ENCODE results near the gene TUBB6. TPM values are rescaled to one million over a fixed set of nuclear protein-coding genes. Genes with fewer than 3 reads are reported as not detected.

The TUBB6 gene
- 10 to 100 TPM in 1 of 2 donors, 1 to 10 TPM in 1; 7.8 to 41.6 TPM for total RNA-seq

DNA sequence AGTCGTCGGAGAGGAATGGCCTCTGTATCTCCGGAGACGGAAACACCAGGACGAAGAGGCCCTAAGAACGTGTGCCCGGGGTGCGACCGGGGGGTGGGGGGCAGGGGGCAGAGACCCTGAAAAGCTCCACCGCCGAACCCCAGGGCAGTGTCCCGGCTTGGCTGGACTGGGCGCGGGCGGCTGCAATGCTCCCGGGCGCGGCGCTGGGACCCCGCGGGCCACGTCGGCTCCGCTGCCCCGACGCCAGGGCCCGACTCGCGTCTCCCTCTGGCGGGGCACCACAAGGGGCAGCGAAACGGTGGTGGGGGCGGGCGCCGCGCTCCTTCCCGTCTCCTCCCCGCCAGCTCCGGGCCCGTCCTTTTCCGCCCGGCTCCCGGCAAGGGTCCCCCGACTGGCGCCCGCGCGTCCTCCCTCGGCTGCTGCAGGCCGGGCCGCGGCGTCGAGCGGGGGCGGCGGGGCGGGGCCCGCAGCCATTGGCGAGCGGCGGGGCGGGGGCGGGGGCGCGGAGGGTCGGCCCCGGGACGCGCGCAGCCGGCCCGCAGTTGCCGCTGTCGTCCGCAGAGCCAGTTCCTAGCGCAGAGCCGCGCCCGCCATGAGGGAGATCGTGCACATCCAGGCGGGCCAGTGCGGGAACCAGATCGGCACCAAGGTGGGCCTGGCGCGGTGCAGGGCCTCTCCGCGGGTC lies at the start of gene TUBB6:
Gene TUBB6 (plus strand): TSS at position 541 of the 685 bp plus-strand sequence. CDS start 52 bp downstream, at position 593.
- Histone ChIP-seq H3K27me3 (peaks cover 28% of the 10 kb centered on the region), H3K36me3 (no peaks in the 10 kb centered on the region), H3K9ac (ENCODE audit: low read depth in 2 of 2, low read length in 2 of 2) (peak within 1 kb of the TSS; percentile 55 to 79), H3K4me3 (peak within 1 kb of the TSS; percentile 48), H3K4me1 (peaks cover 5% of the 10 kb centered on the region), H3K27ac (peak within 1 kb of the TSS; percentile 90), H3K9me3 (no peaks in the 10 kb centered on the region)
- DNase-seq, result peak; percentile 44
- intact Hi-C loops (cut with DNase I), result no loop called here
- TF ChIP-seq, protein P1, sequence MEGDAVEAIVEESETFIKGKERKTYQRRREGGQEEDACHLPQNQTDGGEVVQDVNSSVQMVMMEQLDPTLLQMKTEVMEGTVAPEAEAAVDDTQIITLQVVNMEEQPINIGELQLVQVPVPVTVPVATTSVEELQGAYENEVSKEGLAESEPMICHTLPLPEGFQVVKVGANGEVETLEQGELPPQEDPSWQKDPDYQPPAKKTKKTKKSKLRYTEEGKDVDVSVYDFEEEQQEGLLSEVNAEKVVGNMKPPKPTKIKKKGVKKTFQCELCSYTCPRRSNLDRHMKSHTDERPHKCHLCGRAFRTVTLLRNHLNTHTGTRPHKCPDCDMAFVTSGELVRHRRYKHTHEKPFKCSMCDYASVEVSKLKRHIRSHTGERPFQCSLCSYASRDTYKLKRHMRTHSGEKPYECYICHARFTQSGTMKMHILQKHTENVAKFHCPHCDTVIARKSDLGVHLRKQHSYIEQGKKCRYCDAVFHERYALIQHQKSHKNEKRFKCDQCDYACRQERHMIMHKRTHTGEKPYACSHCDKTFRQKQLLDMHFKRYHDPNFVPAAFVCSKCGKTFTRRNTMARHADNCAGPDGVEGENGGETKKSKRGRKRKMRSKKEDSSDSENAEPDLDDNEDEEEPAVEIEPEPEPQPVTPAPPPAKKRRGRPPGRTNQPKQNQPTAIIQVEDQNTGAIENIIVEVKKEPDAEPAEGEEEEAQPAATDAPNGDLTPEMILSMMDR (IDR thresholded peaks at IDR 0.05), result no peak

DNA sequence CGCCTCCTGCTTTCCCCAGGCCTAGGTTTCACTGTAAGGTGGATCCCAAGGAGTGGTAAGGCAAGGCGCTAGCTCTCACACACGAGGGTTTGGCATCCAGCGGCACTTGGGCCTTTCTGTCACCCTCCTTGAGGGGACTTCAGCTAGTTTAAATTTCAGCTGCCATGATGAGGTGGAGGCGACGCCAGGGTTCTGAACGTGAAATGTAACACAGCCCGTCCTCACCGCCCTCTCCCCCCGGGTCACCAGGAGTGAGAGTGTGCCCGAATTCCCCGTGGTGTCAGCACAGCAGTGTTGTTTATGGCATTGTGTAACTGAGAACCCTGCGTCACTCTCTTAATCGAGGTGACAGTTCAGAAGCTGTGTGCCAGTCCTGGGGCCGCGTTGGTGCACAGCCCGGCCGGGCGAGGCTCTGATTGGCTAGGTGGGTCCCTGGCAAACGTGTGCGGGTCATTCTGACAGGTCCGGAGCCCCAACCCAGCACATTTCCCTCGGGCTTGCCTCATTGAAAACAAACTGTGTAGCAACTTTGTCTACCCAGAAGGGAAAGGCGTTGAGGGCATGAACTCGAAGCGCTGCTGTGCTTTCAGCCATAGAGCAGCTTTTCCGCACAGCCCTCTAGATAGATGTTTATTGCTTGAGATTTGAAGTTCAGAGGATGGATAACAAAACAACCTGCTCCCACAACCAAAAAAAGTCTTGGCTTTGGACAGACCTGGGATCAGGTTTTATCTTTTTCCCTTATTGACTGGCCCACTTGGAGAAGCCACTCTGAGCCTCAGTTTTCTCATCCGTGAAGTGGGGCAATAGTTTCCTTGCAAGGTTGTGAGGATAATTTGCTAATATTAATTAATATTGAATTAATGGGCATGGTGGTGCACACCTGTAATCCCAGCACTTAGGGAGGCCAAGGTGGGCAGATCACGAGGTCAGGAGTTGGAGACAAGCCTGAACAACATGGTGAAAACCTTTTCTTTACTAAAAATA lies 49.0 kb upstream of the TUBB6 start:
- no peak overlapping the region for H3K9ac ChIP-seq (ENCODE audit: low read depth in 2 of 2, low read length in 2 of 2)
- H3K36me3 ChIP-seq, result no peaks in the 10 kb centered on the region
- H3K27me3 ChIP-seq, result peaks cover 9% of the 10 kb centered on the region
- TF ChIP-seq, protein P1 (IDR thresholded peaks at IDR 0.05), result no peak
- DNase-seq, result no peak
- H3K27ac ChIP-seq, result no peak overlapping the region
- intact Hi-C loops (cut with DNase I), result no loop called here
- no peaks in the 10 kb centered on the region for H3K4me1 ChIP-seq
- no peak overlapping the region for H3K4me3 ChIP-seq
- no peaks in the 10 kb centered on the region for H3K9me3 ChIP-seq

DNA sequence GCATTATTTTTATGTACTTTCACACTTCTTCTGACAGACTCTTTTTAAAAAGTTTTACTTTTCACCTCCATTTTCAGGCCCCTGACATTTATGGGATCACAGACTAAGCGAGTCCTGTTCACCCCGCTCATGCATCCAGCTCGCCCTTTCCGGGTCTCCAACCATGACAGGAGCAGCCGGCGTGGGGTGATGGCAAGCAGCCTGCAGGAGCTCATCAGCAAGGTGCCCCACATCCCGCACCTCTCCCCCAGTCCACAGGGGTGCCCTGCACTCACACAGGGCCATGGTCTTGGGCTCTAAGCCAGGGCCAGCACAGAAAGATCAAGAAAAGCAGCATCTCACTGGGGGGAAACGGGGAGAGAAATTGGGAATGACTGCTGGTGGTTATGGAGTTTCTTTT lies 45.3 kb upstream of the TUBB6 start:
- no peak overlapping the region for H3K27ac ChIP-seq
- no peak overlapping the region for H3K4me3 ChIP-seq
- DNase-seq, result no peak
- H3K36me3 ChIP-seq, result no peaks in the 10 kb centered on the region
- intact Hi-C loops (cut with DNase I), result no loop called here
- TF ChIP-seq, protein P1 (IDR thresholded peaks at IDR 0.05), result no peak
- H3K9me3 ChIP-seq, result no peaks in the 10 kb centered on the region
- H3K27me3 ChIP-seq, result no peaks in the 10 kb centered on the region
- H3K9ac ChIP-seq (ENCODE audit: low read depth in 2 of 2, low read length in 2 of 2), result no peak overlapping the region
- no peaks in the 10 kb centered on the region for H3K4me1 ChIP-seq

DNA sequence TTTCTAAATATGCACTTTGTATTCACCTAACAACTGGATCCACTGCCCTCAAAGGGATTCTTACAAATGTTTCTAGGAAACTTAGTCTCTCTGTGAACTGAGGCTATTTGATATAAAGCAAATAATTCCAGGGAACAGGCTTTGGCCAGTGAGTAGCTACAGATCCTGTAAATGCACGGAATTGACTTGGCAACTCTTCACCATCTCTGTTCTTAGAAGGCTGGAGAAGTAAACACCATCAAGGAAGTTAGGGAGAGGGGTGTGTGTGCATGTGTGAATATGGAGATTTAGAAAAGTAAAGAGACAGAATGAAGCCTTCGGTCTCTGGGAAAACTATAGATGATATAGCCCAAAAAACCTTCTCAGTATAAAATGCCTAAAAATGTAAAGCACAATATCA lies 43.2 kb upstream of the TUBB6 start:
- Histone ChIP-seq H3K27ac (no peak overlapping the region), H3K4me1 (no peaks in the 10 kb centered on the region), H3K9ac (ENCODE audit: low read depth in 2 of 2, low read length in 2 of 2) (no peak overlapping the region), H3K27me3 (no peaks in the 10 kb centered on the region), H3K36me3 (no peaks in the 10 kb centered on the region), H3K4me3 (no peak overlapping the region), H3K9me3 (no peaks in the 10 kb centered on the region)
- no peak for DNase-seq
- intact Hi-C loops (cut with DNase I), result no loop called here
- TF ChIP-seq, protein P1 (IDR thresholded peaks at IDR 0.05), result no peak

DNA sequence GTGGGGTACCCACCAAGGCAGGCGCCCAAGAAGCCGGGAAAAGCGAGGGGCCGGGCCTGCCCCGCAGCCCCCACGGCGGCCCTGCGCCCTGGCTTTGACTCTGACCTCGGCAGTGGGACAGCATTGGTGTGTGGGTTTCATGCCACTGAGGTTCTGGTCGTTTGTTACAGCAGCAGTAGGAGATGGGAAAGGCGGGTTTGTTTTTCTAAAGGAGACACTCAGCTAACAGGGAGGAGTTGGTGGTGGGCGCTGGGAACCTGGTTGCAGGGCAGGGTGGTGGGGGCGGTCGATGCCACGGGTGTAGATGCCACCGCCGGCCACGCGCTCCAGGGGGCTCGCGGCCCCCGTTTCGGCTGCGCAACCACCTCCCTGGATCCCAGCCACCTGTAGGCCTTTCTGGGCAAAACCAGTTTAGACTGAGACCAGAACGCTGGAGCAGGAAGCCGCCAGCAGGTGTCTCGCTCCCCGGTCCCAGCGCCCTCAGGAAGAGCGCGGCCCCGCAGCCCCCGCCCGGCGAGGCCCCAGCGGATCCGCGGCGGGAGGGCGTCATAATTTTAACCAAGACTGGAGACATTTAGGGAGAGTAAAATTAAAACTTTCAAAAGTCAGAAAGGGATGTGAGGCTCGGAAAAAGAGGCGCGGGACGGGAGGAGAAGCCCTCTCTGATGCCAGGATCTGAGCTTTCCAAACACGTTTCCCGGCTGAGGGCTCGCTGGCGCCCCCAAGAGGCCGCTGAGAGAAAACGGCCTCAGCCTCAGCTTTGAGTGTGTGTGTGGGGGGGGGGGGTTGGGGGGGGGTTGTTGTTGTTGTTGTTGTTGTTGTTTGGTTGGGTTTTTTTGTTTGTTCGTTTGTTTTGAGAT lies 36.4 kb upstream of the TUBB6 start:
- peak overlapping the region; percentile 36 for H3K27ac ChIP-seq
- intact Hi-C loops (cut with DNase I), result no loop called here
- H3K27me3 ChIP-seq, result no peaks in the 10 kb centered on the region
- no peaks in the 10 kb centered on the region for H3K36me3 ChIP-seq
- H3K9me3 ChIP-seq, result no peaks in the 10 kb centered on the region
- H3K4me3 ChIP-seq, result peak overlapping the region; percentile 35
- H3K9ac ChIP-seq (ENCODE audit: low read depth in 2 of 2, low read length in 2 of 2), result peak overlapping the region in 1 of 2 donors; percentile 55
- H3K4me1 ChIP-seq, result no peaks in the 10 kb centered on the region
- TF ChIP-seq, protein P1 (IDR thresholded peaks at IDR 0.05), result peak; percentile 52
- DNase-seq, result peak; percentile 81

Data from colonic mucosa (tissue), 4 donors.